Measurements from ENCODE around the gene KIAA0040. TPM values are rescaled to one million over a fixed set of nuclear protein-coding genes. Genes with fewer than 3 reads are reported as not detected.

Gene KIAA0040
- total and polyA plus RNA-seq, 2 donors (not counting 1 experiment from before 2014, with no cell fraction given) = 93.6 to 106 TPM

- Mint-ChIP-seq H3K27ac (peak overlapping the region; percentile 54), H3K4me1 (peaks cover 78% of the 10 kb centered on the region), H3K9me3 (ENCODE audit: insufficient read depth) (no peaks in the 10 kb centered on the region), H3K27me3 (no peaks in the 10 kb centered on the region), H3K4me3 (peak overlapping the region; percentile 51)
- CTCF ChIA-PET = interaction anchor here (1.5 kb wide), 1 partner anchor 122 kb away, joined by 11 read pairs; no protein-coding TSS in a partner anchor
- WGBS (ENCODE audit: insufficient coverage) = 0% methylated on average over 2 of the region's 2 CpGs
- H3K4me1 ChIP-seq (ENCODE audit: control insufficient read depth in 2 of 2, insufficient read depth in 2 of 2, low read length in 2 of 2) = peaks cover 74 to 80% of the 10 kb centered on the region in 2 donors
- intact Hi-C loops (cut with micrococcal nuclease) = loop anchor here (10.0 kb wide), 1 partner anchor 173 kb away; the partner anchor contains the start of gene MRPS14
- H2AFZ ChIP-seq (ENCODE audit: insufficient read depth, low read depth, low read length, poor library complexity, severe bottlenecking) = no peak overlapping the region
- DNase-seq (peak; percentile 58), ATAC-seq (ENCODE audit: low read depth) (no peak)
- TF ChIP-seq CTCF (IDR thresholded peaks at IDR 0.05) (no peak), EZH2 (IDR thresholded peaks at IDR 0.05; ENCODE audit: borderline replicate concordance, insufficient read depth, low read depth, low read length, poor library complexity, severe bottlenecking) (no peak)
- peak overlapping the region; percentile 68 for H3K4me2 ChIP-seq (replicated peaks; ENCODE audit: low read depth, low read length, poor library complexity, severe bottlenecking)
- no peaks in the 10 kb centered on the region for H3K9me3 ChIP-seq (ENCODE audit: control extremely low read depth in 1 of 3, control insufficient read depth in 2 of 3, insufficient read depth in 1 of 3, low read length in 2 of 3)
- peak overlapping the region; percentile 26 for H3K9ac ChIP-seq (ENCODE audit: low read length)
- H3K27me3 ChIP-seq (replicated peaks in 1 of 4; ENCODE audit: control extremely low read depth in 1 of 4, control insufficient read depth in 3 of 4, insufficient read depth in 4 of 4, low read length in 3 of 4) = no peaks in the 10 kb centered on the region
- no peaks in the 10 kb centered on the region for H4K20me1 ChIP-seq (ENCODE audit: control insufficient read depth, insufficient read depth, low read length, poor library complexity, severe bottlenecking)
- peak overlapping the region in 2 of 5 experiments; percentile 7 to 16 for H3K4me3 ChIP-seq (ENCODE audit: control extremely low read depth in 1 of 5, extremely low read depth in 1 of 5, insufficient read depth in 1 of 5, low read depth in 2 of 5, low read length in 4 of 5)
- POLR2A ChIA-PET = no interaction called here
- H3K27ac ChIP-seq (ENCODE audit: low read length in 2 of 2) = peak overlapping the region; percentile 57 to 86
- H3K79me2 ChIP-seq (ENCODE audit: control insufficient read depth, insufficient read depth, low read length) = peaks cover 4% of the 10 kb centered on the region
- no peaks in the 10 kb centered on the region for H3K36me3 ChIP-seq (replicated peaks in 1 of 2; ENCODE audit: control extremely low read depth in 1 of 2, control insufficient read depth in 1 of 2, extremely low read depth in 1 of 2, insufficient read depth in 2 of 2, low read length in 1 of 2)
Measured at GRCh38 chr1:175197531-175197930, 5.0 kb upstream of the KIAA0040 start.

GRCh38 chr1:175195798-175196197, 3.2 kb upstream of the KIAA0040 start:
- H3K27me3 Mint-ChIP-seq = no peaks in the 10 kb centered on the region
- H2AFZ ChIP-seq (ENCODE audit: insufficient read depth, low read depth, low read length, poor library complexity, severe bottlenecking) = no peak overlapping the region
- H3K27me3 ChIP-seq (replicated peaks in 1 of 4; ENCODE audit: control extremely low read depth in 1 of 4, control insufficient read depth in 3 of 4, insufficient read depth in 4 of 4, low read length in 3 of 4) = no peaks in the 10 kb centered on the region
- peaks cover 64 to 66% of the 10 kb centered on the region in 2 donors for H3K4me1 ChIP-seq (ENCODE audit: control insufficient read depth in 2 of 2, insufficient read depth in 2 of 2, low read length in 2 of 2)
- DNase-seq (peak; percentile 45), ATAC-seq (ENCODE audit: low read depth) (no peak)
- peaks cover 75% of the 10 kb centered on the region for H3K4me1 Mint-ChIP-seq
- TF ChIP-seq EZH2 (IDR thresholded peaks at IDR 0.05; ENCODE audit: borderline replicate concordance, insufficient read depth, low read depth, low read length, poor library complexity, severe bottlenecking) (no peak), CTCF (IDR thresholded peaks at IDR 0.05) (no peak)
- H3K27ac Mint-ChIP-seq = peak overlapping the region; percentile 83
- peaks cover 0 to 6% of the 10 kb centered on the region in 2 experiments for H3K36me3 ChIP-seq (replicated peaks in 1 of 2; ENCODE audit: control extremely low read depth in 1 of 2, control insufficient read depth in 1 of 2, extremely low read depth in 1 of 2, insufficient read depth in 2 of 2, low read length in 1 of 2)
- H3K9me3 ChIP-seq (ENCODE audit: control extremely low read depth in 1 of 3, control insufficient read depth in 2 of 3, insufficient read depth in 1 of 3, low read length in 2 of 3) = no peaks in the 10 kb centered on the region
- peak overlapping the region; percentile 55 to 81 for H3K27ac ChIP-seq (ENCODE audit: low read length in 2 of 2)
- WGBS (ENCODE audit: insufficient coverage) = 53% methylated on average over 3 of the region's 3 CpGs
- H4K20me1 ChIP-seq (ENCODE audit: control insufficient read depth, insufficient read depth, low read length, poor library complexity, severe bottlenecking) = no peaks in the 10 kb centered on the region
- no peak overlapping the region for H3K4me3 ChIP-seq (ENCODE audit: control extremely low read depth in 1 of 5, extremely low read depth in 1 of 5, insufficient read depth in 1 of 5, low read depth in 2 of 5, low read length in 4 of 5)
- no peak overlapping the region for H3K9ac ChIP-seq (ENCODE audit: low read length)
- POLR2A ChIA-PET = interaction anchor here (1.5 to 1.6 kb wide), 2 partner anchors 13 to 108 kb away, joined by 3 to 7 read pairs; no protein-coding TSS in a partner anchor
- CTCF ChIA-PET = interaction anchor here (0.6 to 4.0 kb wide), 10 partner anchors 12 to 126 kb away, joined by 3 to 39 read pairs (median 6); no protein-coding TSS in a partner anchor
- peak overlapping the region; percentile 68 for H3K4me2 ChIP-seq (replicated peaks; ENCODE audit: low read depth, low read length, poor library complexity, severe bottlenecking)
- no peaks in the 10 kb centered on the region for H3K9me3 Mint-ChIP-seq (ENCODE audit: insufficient read depth)
- peak overlapping the region; percentile 72 for H3K4me3 Mint-ChIP-seq
- peaks cover 19% of the 10 kb centered on the region for H3K79me2 ChIP-seq (ENCODE audit: control insufficient read depth, insufficient read depth, low read length)
- intact Hi-C loops (cut with micrococcal nuclease) = loop anchor here (1.0 to 10.0 kb wide), 3 partner anchors 9 to 171 kb away; partner anchors contain the start of gene MRPS14

Data from B cell (primary cell).